HG03139 (cell line): ENCODE data around the gene GMPR2.

ENCODE experiments used
- ATAC-seq: cut with Tn5 transposase; IDR thresholded peaks from one replicate; pipeline ENCODE4 v1.9.1; 2021; ENCODE audit not compliant: unreplicated experiment

Gene GMPR2

GRCh38 chr14:24283796-24284460 is 51.2 kb downstream of the GMPR2 start:
- ATAC-seq, result no peak

GRCh38 chr14:24284501-24285035 is 51.8 kb downstream of the GMPR2 start:
- ATAC-seq, result no peak

- ATAC-seq, result no peak
Observed at GRCh38 chr14:24285351-24285750, 52.6 kb downstream of the GMPR2 start.

- no peak for ATAC-seq
Observed at GRCh38 chr14:24286996-24287395, 54.3 kb downstream of the GMPR2 start.
